Left lung (tissue), 10 donors: Measurements from ENCODE around the gene CGB1. TPM values are rescaled to one million over a fixed set of nuclear protein-coding genes. Genes with fewer than 3 reads are reported as not detected.
A peak's percentile ranks its signal among the peaks of the same experiment; 100 is the strongest.
"Not testable (repeated sequence)": the region's sequence is repeated elsewhere in the genome, so short reads cannot be mapped to it uniquely, and the experiment has no call there.

Source experiments
- ATAC-seq: fragments of 200-7000 bp; cut with Tn5 transposase; one replicate; pipeline ENCODE4 v1.9.1; 2020; ENCODE audit warnings: moderate library complexity
- DNase-seq, 4 donors: peaks; one replicate each; pipeline ENCODE4 v3.0.0-alpha.2; 2013 to 2020
- H3K27ac ChIP-seq, 2 donors: fragments of 200-600 bp; sonication (generic) in 1 of 2; one replicate each; pipeline versions ENCODE4 v1.5.0 to v1.8.0; 2020 to 2021
- H3K27me3 ChIP-seq, 2 donors: fragments of 200-600 bp; sonication (generic) in 1 of 2; one replicate each; pipeline versions ENCODE4 v1.5.0 to v1.8.0; 2020 to 2021
- H3K36me3 ChIP-seq, 2 donors: fragments of 200-600 bp; sonication (generic) in 1 of 2; one replicate each; pipeline versions ENCODE4 v1.5.0 to v1.8.0; 2020 to 2021
- H3K4me1 ChIP-seq, 2 donors: fragments of 200-600 bp; one replicate each; pipeline ENCODE4 v1.8.0; 2021
- H3K4me3 ChIP-seq, 2 donors: fragments of 200-600 bp; sonication (generic) in 1 of 2; one replicate each; pipeline versions ENCODE4 v1.5.0 to v1.8.0; 2020 to 2021; ENCODE audit warnings: mild to moderate bottlenecking in 1 of 2
- H3K9me3 ChIP-seq, 2 donors: fragments of 200-600 bp; sonication (generic) in 1 of 2; one replicate each; pipeline versions ENCODE4 v1.5.0 to v1.8.0; 2020 to 2021
- intact Hi-C, 2 donors: fragments of 100-400 bp; cut with DNase I; formaldehyde crosslinking; loops; one replicate each; pipeline versions ENCODE4 v1.11.2 to v1.14.2; 2022
- polyA plus RNA-seq, 6 donors: library from polyadenylated mRNA; unstranded; fragments of 120-200 nt; gene quantifications; one replicate each; pipeline ENCODE4 v1.2.1, GENCODE V29; 2013; ENCODE audit not compliant: insufficient read length in 6 of 6
- total RNA-seq, 2 donors: library from RNA; stranded (reverse); fragmentation: NEBNext Ultra II Directional; extraction: Animal tissue kit (Norgen Biotek cat#: 25700); gene quantifications; one replicate each; pipeline ENCODE4 v1.2.1, GENCODE V29; 2021
- TF ChIP-seq, protein P1 (sequence below), 2 donors: fragments of 200-600 bp; sonication (generic) in 1 of 2; IDR thresholded peaks; one replicate each; pipeline versions ENCODE4 v1.5.0 to v1.8.0; 2021; ENCODE audit warnings: antibody characterized with exemption in 2 of 2
- donor health status: DM: no; HTN: yes; CAD: no.
- donor health status: DM: no; HTN: no; CAD: no.

The CGB1 gene
- total and polyA plus RNA-seq, 8 donors, result not detected

DNA sequence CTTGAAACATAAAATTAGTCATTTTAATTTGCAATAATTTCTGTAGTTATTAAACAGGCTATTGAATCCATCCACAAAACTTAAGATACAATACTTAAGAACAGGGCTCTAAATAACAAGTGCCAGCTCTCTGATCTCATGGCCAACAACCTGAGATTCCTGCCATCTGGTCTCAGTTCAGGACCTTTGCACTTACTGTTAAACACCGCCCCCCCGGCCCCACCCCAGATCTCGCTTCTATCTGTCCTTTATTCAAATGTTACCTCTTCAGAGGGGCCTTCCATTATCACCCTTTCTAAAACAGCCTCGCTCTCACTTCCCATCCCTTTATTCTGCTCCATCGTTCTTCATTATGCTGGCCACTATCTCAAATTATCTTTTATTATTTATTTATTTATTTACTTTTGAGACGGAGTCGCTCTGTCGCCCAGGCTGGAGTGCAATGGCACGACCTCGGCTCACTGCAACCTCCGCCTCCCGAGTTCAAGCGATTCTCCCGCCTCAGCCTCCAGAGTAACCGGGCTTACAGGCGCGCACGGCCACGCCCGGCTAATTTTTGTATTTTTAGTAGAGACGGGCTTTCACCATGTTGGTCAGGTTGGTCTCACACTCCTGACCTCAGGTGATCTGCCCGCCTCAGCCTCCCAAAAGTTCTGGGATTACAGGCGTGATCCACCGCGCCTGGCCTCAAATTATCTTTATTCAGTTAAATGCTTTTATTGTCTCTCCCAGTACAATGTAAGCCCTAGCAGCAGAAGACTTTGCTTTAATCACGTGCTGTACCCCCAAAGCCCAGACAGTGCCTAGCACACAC lies 47.7 kb upstream of the CGB1 start:
- H3K4me3 ChIP-seq, result peak overlapping the region; percentile 90 to 99
- no peak for ATAC-seq

DNA sequence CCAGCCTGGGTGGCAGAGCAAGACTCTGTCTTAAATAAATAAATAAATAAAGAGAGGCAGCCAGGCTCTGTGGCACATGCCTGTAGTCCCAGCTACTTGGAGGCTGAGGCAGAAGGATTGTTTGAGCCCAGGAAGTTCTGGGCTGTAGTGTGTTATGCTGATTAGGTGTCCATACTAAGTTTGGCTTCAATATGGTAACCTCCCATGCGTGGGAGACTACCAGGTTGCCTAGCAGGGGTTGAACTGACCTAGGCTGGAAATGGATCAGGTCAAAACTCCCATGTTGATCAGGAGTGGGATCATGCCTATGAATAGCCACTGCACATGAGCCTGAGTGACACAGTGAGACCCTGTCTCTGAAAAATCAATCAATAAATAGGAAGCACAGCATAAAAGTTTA lies 44.6 kb upstream of the CGB1 start:
- intact Hi-C loops, result no loop called here
- Histone ChIP-seq H3K36me3 (no peaks in the 10 kb centered on the region), H3K4me1 (peaks cover 4 to 10% of the 10 kb centered on the region in 2 donors), H3K27ac (no peak overlapping the region), H3K9me3 (no peaks in the 10 kb centered on the region), H3K27me3 (no peaks in the 10 kb centered on the region), H3K4me3 (no peak overlapping the region)
- ATAC-seq (no peak), DNase-seq (no peak)
- TF ChIP-seq, protein P1, sequence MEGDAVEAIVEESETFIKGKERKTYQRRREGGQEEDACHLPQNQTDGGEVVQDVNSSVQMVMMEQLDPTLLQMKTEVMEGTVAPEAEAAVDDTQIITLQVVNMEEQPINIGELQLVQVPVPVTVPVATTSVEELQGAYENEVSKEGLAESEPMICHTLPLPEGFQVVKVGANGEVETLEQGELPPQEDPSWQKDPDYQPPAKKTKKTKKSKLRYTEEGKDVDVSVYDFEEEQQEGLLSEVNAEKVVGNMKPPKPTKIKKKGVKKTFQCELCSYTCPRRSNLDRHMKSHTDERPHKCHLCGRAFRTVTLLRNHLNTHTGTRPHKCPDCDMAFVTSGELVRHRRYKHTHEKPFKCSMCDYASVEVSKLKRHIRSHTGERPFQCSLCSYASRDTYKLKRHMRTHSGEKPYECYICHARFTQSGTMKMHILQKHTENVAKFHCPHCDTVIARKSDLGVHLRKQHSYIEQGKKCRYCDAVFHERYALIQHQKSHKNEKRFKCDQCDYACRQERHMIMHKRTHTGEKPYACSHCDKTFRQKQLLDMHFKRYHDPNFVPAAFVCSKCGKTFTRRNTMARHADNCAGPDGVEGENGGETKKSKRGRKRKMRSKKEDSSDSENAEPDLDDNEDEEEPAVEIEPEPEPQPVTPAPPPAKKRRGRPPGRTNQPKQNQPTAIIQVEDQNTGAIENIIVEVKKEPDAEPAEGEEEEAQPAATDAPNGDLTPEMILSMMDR (IDR thresholded peaks at IDR 0.05), result no peak

More for the DNA sequence above, 47.7 kb upstream of the CGB1 start:
- H3K9me3 ChIP-seq, result no peaks in the 10 kb centered on the region
- DNase-seq, result no peak
- peaks cover 0 to 25% of the 10 kb centered on the region in 2 donors for H3K36me3 ChIP-seq
- intact Hi-C loops, result no loop called here
- H3K27ac ChIP-seq, result peak overlapping the region; percentile 69 to 86
- peaks cover 12 to 35% of the 10 kb centered on the region in 2 donors for H3K4me1 ChIP-seq
- TF ChIP-seq, protein P1 (IDR thresholded peaks at IDR 0.05), result no peak
- no peaks in the 10 kb centered on the region for H3K27me3 ChIP-seq

DNA sequence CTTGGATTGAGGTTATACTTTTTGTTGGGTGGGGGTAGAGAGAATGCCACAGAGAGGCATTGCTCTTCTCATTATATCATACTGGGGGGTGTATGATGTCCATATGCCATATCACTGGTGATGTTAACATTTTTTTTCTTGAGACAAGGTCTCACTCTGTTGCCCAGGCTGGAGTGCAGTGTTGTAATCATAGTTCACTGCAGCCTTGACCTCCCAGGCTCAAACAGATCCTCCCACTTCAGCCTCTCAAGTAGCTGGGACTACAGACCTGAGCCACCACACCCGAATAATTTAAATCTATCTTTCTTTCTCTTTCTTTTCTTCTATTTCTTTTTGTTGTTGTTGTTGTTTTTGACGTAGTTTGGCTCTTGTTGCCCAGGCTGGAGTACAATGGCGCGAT lies 43.7 kb upstream of the CGB1 start:
- DNase-seq (no peak), ATAC-seq (no peak)
- no peak overlapping the region for H3K27ac ChIP-seq
- H3K27me3 ChIP-seq, result no peaks in the 10 kb centered on the region
- TF ChIP-seq, protein P1 (IDR thresholded peaks at IDR 0.05), result no peak
- peaks cover 0 to 5% of the 10 kb centered on the region in 2 donors for H3K4me1 ChIP-seq
- H3K4me3 ChIP-seq, result no peak overlapping the region
- H3K9me3 ChIP-seq, result no peaks in the 10 kb centered on the region
- no peaks in the 10 kb centered on the region for H3K36me3 ChIP-seq
- intact Hi-C loops, result no loop called here

DNA sequence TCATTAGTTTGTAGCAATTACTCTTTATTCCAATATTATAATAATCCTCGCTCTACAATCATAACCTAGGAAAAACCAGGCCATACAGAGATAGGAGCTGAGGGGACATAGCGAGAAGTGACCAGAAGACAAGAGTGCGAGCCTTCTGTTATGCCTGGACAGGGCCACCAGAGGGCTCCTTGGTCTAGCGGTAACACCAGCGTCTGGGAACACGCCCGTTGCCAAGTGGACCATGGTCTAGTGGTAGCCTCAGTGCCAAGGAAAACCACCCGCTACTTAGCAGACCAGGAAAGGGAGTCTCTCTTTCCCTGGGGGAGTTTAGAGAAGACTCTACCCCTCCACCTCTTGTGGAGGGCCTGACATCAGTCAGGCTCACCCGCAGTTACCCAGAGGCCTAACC lies 38.2 kb upstream of the CGB1 start:
- peak in 2 of 4 donors; percentile 58 to 67 for DNase-seq
- intact Hi-C loops, H3K4me3 ChIP-seq, H3K36me3 ChIP-seq, H3K9me3 ChIP-seq, H3K27ac ChIP-seq: not testable (repeated sequence)
- peak; percentile 54 for ATAC-seq
- TF ChIP-seq, protein P1 (IDR thresholded peaks at IDR 0.05), result peak; percentile 62 to 69
- peaks cover 0 to 10% of the 10 kb centered on the region in 2 donors for H3K4me1 ChIP-seq
- H3K27me3 ChIP-seq, result peaks cover 32 to 48% of the 10 kb centered on the region in 2 donors

DNA sequence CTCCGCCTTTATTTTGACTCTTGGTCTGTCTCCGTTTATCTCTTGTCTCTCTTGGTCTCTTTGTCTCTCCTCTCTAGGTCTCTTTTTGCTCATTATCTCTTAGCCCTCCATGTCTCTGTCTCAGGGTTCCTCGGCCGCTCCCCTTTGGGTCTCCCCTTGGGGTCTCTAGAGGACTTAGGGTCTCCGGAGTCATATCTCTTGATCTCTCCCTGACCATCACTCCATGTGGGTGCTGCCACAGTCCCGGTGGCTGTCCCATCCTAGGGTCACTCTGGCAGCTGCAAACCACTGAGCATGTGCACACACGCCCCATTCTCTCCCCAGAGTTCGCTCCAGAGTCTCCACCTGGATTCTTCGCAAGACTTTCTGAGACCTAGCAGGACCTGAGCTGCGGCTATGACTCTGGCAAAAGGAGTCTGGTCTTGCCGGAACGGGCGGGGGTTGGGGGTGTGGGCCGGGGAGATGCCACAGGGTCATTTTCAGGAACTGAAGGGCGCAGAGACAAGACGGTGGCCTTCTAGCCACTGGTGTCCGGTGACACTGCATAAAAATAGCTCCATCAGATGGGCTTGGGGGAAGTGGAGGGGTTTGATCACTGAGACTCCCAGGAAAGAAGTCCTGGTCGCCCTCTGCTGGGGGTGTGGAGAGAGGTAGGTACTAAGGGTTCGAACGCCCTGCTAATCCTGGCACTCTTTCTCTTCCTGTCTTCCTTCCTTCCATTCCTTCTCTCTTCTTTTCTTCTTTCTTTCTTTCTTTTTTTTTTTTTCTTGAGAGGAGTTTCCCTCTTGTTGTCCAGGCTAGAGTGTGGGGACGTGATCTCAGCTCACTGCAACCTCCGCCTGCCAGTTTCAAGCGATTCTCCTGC lies 37.1 kb upstream of the CGB1 start:
- Histone ChIP-seq H3K27ac (no peak overlapping the region), H3K9me3 (no peaks in the 10 kb centered on the region), H3K4me3 (no peak overlapping the region), H3K4me1 (peaks cover 0 to 10% of the 10 kb centered on the region in 2 donors), H3K36me3 (no peaks in the 10 kb centered on the region), H3K27me3 (peaks cover 32 to 58% of the 10 kb centered on the region in 2 donors)
- TF ChIP-seq, protein P1 (IDR thresholded peaks at IDR 0.05), result no peak
- ATAC-seq (no peak), DNase-seq (no peak)
- intact Hi-C loops, result no loop called here
